AG09309 (cell line): ENCODE measurements around the gene ARHGAP36.

Experiments
- DNase-seq: peaks from one replicate; pipeline ENCODE4 v3.0.0-alpha.2; 2010; ENCODE audit warnings: low read depth
- H3K4me3 ChIP-seq: 2 replicates; pipeline ENCODE4 v1.5.1; 2011; ENCODE audit warnings: mild to moderate bottlenecking, low read depth, low read length, moderate library complexity; ENCODE audit not compliant: control insufficient read depth
- CTCF ChIP-seq: IDR thresholded peaks from 2 replicates; pipeline ENCODE4 v1.5.1; 2011; ENCODE audit warnings: mild to moderate bottlenecking, low read depth, low read length, inconsistent platforms; ENCODE audit not compliant: insufficient read depth, control insufficient read depth; ENCODE audit errors: missing control alignments

The ARHGAP36 gene

GRCh38 chrX:131067846-131068745, 9.9 kb downstream of the ARHGAP36 start:
- TF ChIP-seq CTCF = no peak
- H3K4me3 ChIP-seq = no peak overlapping the region
- DNase-seq = no peak

- peak; percentile 51 for TF ChIP-seq CTCF
- no peak for DNase-seq
Observed at GRCh38 chrX:131068945-131069719, 11.0 kb downstream of the ARHGAP36 start.

DNA sequence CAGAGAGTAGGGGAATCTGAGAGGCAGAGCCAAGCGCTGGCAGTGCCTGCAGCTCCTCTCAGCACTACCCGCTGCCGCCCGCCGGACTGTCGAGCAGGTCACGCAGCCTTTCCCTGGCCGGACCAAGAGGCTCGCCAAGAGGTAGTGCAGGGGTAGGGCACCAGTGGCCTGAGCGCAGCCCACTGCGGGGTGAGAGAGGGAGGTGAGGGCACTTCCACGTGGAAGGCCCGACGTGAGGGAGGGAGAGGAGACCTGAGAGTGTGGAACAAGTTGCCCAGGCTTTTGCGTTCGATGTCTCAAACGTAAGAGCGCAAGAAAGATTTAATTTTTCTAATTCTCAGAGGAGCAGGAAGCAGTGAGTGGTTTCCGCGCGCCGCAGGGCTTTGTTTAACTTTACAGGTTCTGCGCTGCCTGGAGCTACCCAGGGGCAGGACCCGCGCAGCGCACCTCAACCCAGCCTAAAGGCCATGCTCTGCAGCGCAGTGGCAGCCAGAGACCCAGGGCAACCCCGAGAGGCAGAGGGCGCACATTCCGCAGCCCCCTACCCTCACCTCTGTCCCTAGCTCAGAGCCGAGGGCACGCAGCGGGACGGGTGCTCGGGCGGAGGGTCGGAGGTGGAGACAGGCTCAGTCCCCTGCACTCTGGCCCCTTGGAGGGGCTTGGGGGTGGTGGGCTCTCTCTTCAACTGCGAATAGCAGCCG, 14.9 kb downstream of the ARHGAP36 start:
- no peak overlapping the region for H3K4me3 ChIP-seq
- no peak for DNase-seq
- TF ChIP-seq CTCF = no peak

More at GRCh38 chrX:131068945-131069719, 11.0 kb downstream of the ARHGAP36 start:
- no peak overlapping the region for H3K4me3 ChIP-seq

DNA sequence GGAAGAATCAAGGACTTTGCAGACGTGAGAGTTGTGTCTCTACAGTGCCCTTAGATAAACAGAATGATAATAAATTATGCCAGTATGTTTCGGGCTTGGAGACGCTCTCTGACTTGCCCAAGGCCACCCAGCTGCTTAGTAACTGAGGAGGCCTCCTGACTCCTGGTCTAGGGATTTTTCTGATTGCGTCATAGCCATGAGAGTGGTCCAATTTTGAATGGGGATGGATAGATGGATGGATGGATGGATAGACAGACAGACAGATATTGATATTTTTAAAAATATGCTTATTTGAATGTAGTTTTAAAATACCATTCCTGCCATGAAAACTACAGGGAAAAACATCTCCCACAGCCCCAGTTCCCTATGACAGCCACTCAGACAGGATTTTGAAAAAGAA, 15.5 kb downstream of the ARHGAP36 start:
- no peak for DNase-seq
- no peak for TF ChIP-seq CTCF
- no peak overlapping the region for H3K4me3 ChIP-seq

GRCh38 chrX:131081772-131082740, 23.9 kb downstream of the ARHGAP36 start:
- no peak for TF ChIP-seq CTCF
- H3K4me3 ChIP-seq = no peak overlapping the region
- no peak for DNase-seq

GRCh38 chrX:131083510-131084142, 25.5 kb downstream of the ARHGAP36 start:
- no peak for DNase-seq
- no peak for TF ChIP-seq CTCF
- no peak overlapping the region for H3K4me3 ChIP-seq
